Loucy (cell line): Measurements from ENCODE around the gene DROSHA.

Source experiments
- H2AFZ ChIP-seq: fragments of 200-600 bp; sonication (generic); 2 replicates; pipeline ENCODE4 v1.6.0; 2016; ENCODE audit warnings: antibody characterized with exemption, mild to moderate bottlenecking, low read length, moderate library complexity
- H3F3A ChIP-seq: fragments of 200-600 bp; 2 replicates; pipeline ENCODE4 v1.6.0; 2016; ENCODE audit warnings: antibody characterized with exemption, low read depth, mild to moderate bottlenecking
- H3K27me3 ChIP-seq: fragments of 200-600 bp; sonication (generic); 2 replicates; pipeline ENCODE4 v1.6.1; 2014; ENCODE audit warnings: low read length, mild to moderate bottlenecking; ENCODE audit not compliant: insufficient read depth, poor library complexity, severe bottlenecking
- H3K36me3 ChIP-seq: fragments of 200-600 bp; sonication (generic); 2 replicates; pipeline ENCODE4 v1.6.1; 2016; ENCODE audit warnings: low read length; ENCODE audit not compliant: insufficient read depth
- H3K4me1 ChIP-seq: fragments of 200-600 bp; sonication (generic); 2 replicates; pipeline ENCODE4 v1.5.1; 2014; ENCODE audit warnings: low read length, mild to moderate bottlenecking; ENCODE audit not compliant: insufficient read depth, poor library complexity, severe bottlenecking
- H3K4me2 ChIP-seq: fragments of 200-600 bp; sonication (generic); 2 replicates; pipeline ENCODE4 v1.6.0; 2014; ENCODE audit warnings: antibody characterized with exemption, low read length, low read depth, mild to moderate bottlenecking; ENCODE audit not compliant: poor library complexity, severe bottlenecking
- H3K4me3 ChIP-seq: fragments of 200-600 bp; sonication (generic); 2 replicates; pipeline ENCODE4 v1.5.1; 2014; ENCODE audit warnings: low read length, mild to moderate bottlenecking, mixed read lengths; ENCODE audit not compliant: poor library complexity, severe bottlenecking
- H3K79me2 ChIP-seq: fragments of 200-600 bp; sonication (generic); 2 replicates; pipeline ENCODE4 v1.6.1; 2014; ENCODE audit warnings: low read length; ENCODE audit not compliant: insufficient read depth
- H3K9ac ChIP-seq: fragments of 200-600 bp; sonication (generic); 2 replicates; pipeline ENCODE4 v1.6.0; 2014; ENCODE audit warnings: mild to moderate bottlenecking, low read depth, low read length, moderate library complexity; ENCODE audit not compliant: poor library complexity, severe bottlenecking
- H3K9me2 ChIP-seq: fragments of 200-600 bp; sonication (generic); replicated peaks from 2 replicates; pipeline ENCODE4 v1.6.1; 2016; ENCODE audit warnings: low read depth, low read length, mixed read lengths
- H3K9me3 ChIP-seq: fragments of 200-600 bp; sonication (generic); 2 replicates; pipeline ENCODE4 v1.6.1; 2014; ENCODE audit warnings: mild to moderate bottlenecking, antibody characterized with exemption, low read length, low read depth; ENCODE audit not compliant: insufficient read depth
- H4K20me1 ChIP-seq: fragments of 200-600 bp; sonication (generic); 2 replicates; pipeline ENCODE4 v1.6.0; 2014; ENCODE audit warnings: antibody characterized with exemption, low read length, mild to moderate bottlenecking; ENCODE audit not compliant: insufficient read depth, poor library complexity, severe bottlenecking
- EZH2phosphoT487 ChIP-seq: fragments of 200-600 bp; IDR thresholded peaks from 2 replicates; pipeline ENCODE4 v1.6.1; 2018; ENCODE audit warnings: antibody characterized with exemption, mild to moderate bottlenecking, moderate library complexity, borderline replicate concordance
- TF ChIP-seq, protein P1 (sequence below): fragments of 200-600 bp; sonication (generic); conservative IDR thresholded peaks from 2 replicates; pipeline ENCODE4 v1.5.1; 2014; ENCODE audit warnings: mild to moderate bottlenecking, antibody characterized with exemption, low read length

DROSHA gene

DNA sequence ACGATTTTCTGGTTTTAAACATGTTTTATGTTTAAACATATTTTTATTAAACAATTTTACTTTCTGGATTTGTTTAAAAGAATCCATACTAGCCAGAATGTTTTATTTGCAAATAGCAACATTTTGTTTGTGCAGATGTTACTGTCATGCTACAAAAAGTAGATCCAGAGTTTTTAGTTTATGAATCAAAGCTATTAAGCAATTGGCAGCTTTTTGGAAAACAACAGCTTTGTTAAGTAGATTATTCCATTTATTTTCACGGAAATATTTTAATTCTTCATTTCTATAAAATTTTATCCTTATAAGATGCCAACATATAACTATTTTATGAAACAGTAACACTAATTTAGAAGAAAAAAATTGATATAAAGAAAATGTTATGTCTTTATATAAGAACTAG, 60.9 kb downstream of the DROSHA start:
- TF ChIP-seq, protein P1, sequence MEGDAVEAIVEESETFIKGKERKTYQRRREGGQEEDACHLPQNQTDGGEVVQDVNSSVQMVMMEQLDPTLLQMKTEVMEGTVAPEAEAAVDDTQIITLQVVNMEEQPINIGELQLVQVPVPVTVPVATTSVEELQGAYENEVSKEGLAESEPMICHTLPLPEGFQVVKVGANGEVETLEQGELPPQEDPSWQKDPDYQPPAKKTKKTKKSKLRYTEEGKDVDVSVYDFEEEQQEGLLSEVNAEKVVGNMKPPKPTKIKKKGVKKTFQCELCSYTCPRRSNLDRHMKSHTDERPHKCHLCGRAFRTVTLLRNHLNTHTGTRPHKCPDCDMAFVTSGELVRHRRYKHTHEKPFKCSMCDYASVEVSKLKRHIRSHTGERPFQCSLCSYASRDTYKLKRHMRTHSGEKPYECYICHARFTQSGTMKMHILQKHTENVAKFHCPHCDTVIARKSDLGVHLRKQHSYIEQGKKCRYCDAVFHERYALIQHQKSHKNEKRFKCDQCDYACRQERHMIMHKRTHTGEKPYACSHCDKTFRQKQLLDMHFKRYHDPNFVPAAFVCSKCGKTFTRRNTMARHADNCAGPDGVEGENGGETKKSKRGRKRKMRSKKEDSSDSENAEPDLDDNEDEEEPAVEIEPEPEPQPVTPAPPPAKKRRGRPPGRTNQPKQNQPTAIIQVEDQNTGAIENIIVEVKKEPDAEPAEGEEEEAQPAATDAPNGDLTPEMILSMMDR: no peak
- TF ChIP-seq EZH2phosphoT487: no peak
- Histone ChIP-seq H3K9me2 (no peaks in the 10 kb centered on the region), H3F3A (no peaks in the 10 kb centered on the region), H3K9ac (no peak overlapping the region), H3K36me3 (peaks cover 35% of the 10 kb centered on the region), H3K4me1 (peaks cover 5% of the 10 kb centered on the region), H3K79me2 (no peaks in the 10 kb centered on the region), H4K20me1 (no peaks in the 10 kb centered on the region), H3K27me3 (no peaks in the 10 kb centered on the region), H3K4me2 (no peak overlapping the region), H2AFZ (no peak overlapping the region), H3K4me3 (no peak overlapping the region), H3K9me3 (no peaks in the 10 kb centered on the region)

DNA sequence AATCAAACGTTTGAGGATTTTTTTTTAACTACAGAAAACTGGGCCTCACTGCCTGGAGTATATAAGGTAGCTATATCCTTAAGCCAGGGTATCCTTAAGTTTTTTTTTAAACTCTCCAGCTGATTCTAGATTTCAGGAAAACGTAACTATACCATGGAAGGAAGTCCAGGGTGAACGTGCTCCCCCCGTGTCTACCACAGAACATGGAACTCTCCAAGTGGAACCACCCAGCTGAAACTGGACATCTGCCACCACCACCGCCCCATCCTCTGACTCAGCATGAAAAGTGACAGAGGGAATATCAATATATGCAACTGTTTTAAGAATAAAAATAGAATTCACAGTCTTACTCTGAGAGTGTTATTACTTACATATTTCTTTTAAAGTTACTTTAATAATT, 61.3 kb downstream of the DROSHA start:
- Histone ChIP-seq H3K27me3 (no peaks in the 10 kb centered on the region), H2AFZ (no peak overlapping the region), H3K9me2 (no peaks in the 10 kb centered on the region), H3K9me3 (no peaks in the 10 kb centered on the region), H3K9ac (no peak overlapping the region), H3K4me2 (no peak overlapping the region), H3K79me2 (no peaks in the 10 kb centered on the region), H3K4me1 (peaks cover 5% of the 10 kb centered on the region), H4K20me1 (no peaks in the 10 kb centered on the region), H3F3A (no peaks in the 10 kb centered on the region), H3K36me3 (peaks cover 35% of the 10 kb centered on the region), H3K4me3 (no peak overlapping the region)
- TF ChIP-seq EZH2phosphoT487: no peak
- TF ChIP-seq, protein P1: no peak

DNA sequence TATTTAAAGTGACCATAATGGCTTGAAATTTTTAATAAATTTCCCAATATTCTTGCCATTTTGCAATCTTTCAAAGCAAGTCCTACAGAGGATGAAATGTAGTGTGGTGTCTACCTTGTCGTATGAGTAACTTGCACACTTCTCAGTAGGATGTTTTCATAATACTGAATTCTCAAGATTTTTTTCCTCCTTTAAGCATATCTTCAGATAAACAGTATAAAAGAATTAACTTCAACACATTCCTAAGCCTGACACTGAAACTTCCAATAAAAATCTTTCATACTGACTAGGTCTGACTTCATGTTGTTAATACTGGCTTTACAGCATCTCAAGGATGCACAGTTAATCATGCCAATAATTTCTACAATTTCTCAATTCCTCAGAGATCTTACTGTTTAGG, 62.0 kb downstream of the DROSHA start:
- H3K79me2 ChIP-seq: no peaks in the 10 kb centered on the region
- H3K4me3 ChIP-seq: no peak overlapping the region
- H3F3A ChIP-seq: no peaks in the 10 kb centered on the region
- TF ChIP-seq EZH2phosphoT487: no peak
- TF ChIP-seq, protein P1: no peak
- H3K4me1 ChIP-seq: peaks cover 5% of the 10 kb centered on the region
- no peaks in the 10 kb centered on the region for H3K9me3 ChIP-seq
- H4K20me1 ChIP-seq: no peaks in the 10 kb centered on the region
- H3K9ac ChIP-seq: no peak overlapping the region
- H2AFZ ChIP-seq: no peak overlapping the region
- peaks cover 39% of the 10 kb centered on the region for H3K36me3 ChIP-seq
- no peaks in the 10 kb centered on the region for H3K9me2 ChIP-seq
- no peak overlapping the region for H3K4me2 ChIP-seq
- H3K27me3 ChIP-seq: no peaks in the 10 kb centered on the region
